Dendritic cell treated with granulocyte-macrophage colony-stimulating factor and Interleukin-4, amounts not matched to agents 40 ng/mL and 50 ng/mL, for 4 days (primary cell): ENCODE measurements around the gene FAM47E.

Experiments used
- H3K27ac Mint-ChIP-seq: one replicate; pipeline ENCODE4 v1.8.0; 2022; ENCODE audit warnings: mild to moderate bottlenecking, mixed read lengths
- H3K27me3 Mint-ChIP-seq: one replicate; pipeline ENCODE4 v1.8.0; 2022; ENCODE audit warnings: mild to moderate bottlenecking, mixed read lengths
- H3K36me3 Mint-ChIP-seq: one replicate; pipeline ENCODE4 v1.8.0; 2022; ENCODE audit warnings: low read depth, mixed read lengths
- H3K4me1 Mint-ChIP-seq: one replicate; pipeline ENCODE4 v1.8.0; 2022; ENCODE audit warnings: low read depth, mixed read lengths
- H3K4me3 Mint-ChIP-seq: one replicate; pipeline ENCODE4 v1.8.0; 2022; ENCODE audit warnings: mild to moderate bottlenecking, moderate library complexity, mixed read lengths
- H3K9me3 Mint-ChIP-seq: one replicate; pipeline ENCODE4 v1.8.0; 2022; ENCODE audit warnings: mixed read lengths
- intact Hi-C: fragments of 100-400 bp; cut with micrococcal nuclease; formaldehyde crosslinking; loops from one replicate; pipeline ENCODE4 v1.15.0; 2022

FAM47E gene

GRCh38 chr4:76325072-76325471 is 73.6 kb downstream of the FAM47E start:
- Mint-ChIP-seq H3K27ac (no peak overlapping the region), H3K4me3 (no peak overlapping the region), H3K36me3 (no peaks in the 10 kb centered on the region), H3K4me1 (no peaks in the 10 kb centered on the region), H3K9me3 (peaks cover 41% of the 10 kb centered on the region), H3K27me3 (peaks cover 4% of the 10 kb centered on the region)
- intact Hi-C loops: no loop called here

- no peaks in the 10 kb centered on the region for H3K27me3 Mint-ChIP-seq
Observed at GRCh38 chr4:76326515-76326914, 75.0 kb downstream of the FAM47E start.

More at GRCh38 chr4:76326515-76326914, 75.0 kb downstream of the FAM47E start:
- H3K4me1 Mint-ChIP-seq: no peaks in the 10 kb centered on the region
- H3K4me3 Mint-ChIP-seq: no peak overlapping the region
- peaks cover 35% of the 10 kb centered on the region for H3K9me3 Mint-ChIP-seq
- no peaks in the 10 kb centered on the region for H3K36me3 Mint-ChIP-seq
- no peak overlapping the region for H3K27ac Mint-ChIP-seq
- intact Hi-C loops: no loop called here
